GM06990 (cell line): ENCODE results near the gene ZNF140.

ENCODE experiments used
- DNase-seq: peaks from one replicate; pipeline ENCODE4 v3.0.0-alpha.2; 2011; ENCODE audit not compliant: insufficient read length; ENCODE audit errors: extremely low read depth
- H3K27me3 ChIP-seq: replicated peaks from 2 replicates; pipeline ENCODE4 v1.6.0; 2011; ENCODE audit warnings: low read length; ENCODE audit not compliant: control insufficient read depth, insufficient read depth
- H3K36me3 ChIP-seq: 2 replicates; pipeline ENCODE4 v1.5.1; 2011; ENCODE audit warnings: low read length; ENCODE audit not compliant: control insufficient read depth, insufficient read depth
- H3K4me3 ChIP-seq: replicated peaks from 2 replicates; pipeline ENCODE4 v1.5.1; 2011; ENCODE audit warnings: low read depth, mild to moderate bottlenecking, control low read depth, low read length
- TF ChIP-seq, protein P1 (sequence below): IDR thresholded peaks from 2 replicates; pipeline ENCODE4 v1.5.1; 2011; ENCODE audit warnings: low read length, control low read depth, mild to moderate bottlenecking, inconsistent platforms; ENCODE audit not compliant: insufficient read depth, poor library complexity, severe bottlenecking

ZNF140 gene

GRCh38 chr12:133081159-133081780 is 547 bp downstream of the ZNF140 start:
- peak; percentile 16 for DNase-seq
- Histone ChIP-seq H3K27me3 (no peaks in the 10 kb centered on the region), H3K4me3 (peak overlapping the region; percentile 79), H3K36me3 (peaks cover 8% of the 10 kb centered on the region)
- TF ChIP-seq, protein P1, sequence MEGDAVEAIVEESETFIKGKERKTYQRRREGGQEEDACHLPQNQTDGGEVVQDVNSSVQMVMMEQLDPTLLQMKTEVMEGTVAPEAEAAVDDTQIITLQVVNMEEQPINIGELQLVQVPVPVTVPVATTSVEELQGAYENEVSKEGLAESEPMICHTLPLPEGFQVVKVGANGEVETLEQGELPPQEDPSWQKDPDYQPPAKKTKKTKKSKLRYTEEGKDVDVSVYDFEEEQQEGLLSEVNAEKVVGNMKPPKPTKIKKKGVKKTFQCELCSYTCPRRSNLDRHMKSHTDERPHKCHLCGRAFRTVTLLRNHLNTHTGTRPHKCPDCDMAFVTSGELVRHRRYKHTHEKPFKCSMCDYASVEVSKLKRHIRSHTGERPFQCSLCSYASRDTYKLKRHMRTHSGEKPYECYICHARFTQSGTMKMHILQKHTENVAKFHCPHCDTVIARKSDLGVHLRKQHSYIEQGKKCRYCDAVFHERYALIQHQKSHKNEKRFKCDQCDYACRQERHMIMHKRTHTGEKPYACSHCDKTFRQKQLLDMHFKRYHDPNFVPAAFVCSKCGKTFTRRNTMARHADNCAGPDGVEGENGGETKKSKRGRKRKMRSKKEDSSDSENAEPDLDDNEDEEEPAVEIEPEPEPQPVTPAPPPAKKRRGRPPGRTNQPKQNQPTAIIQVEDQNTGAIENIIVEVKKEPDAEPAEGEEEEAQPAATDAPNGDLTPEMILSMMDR: no peak

- TF ChIP-seq, protein P1: no peak
- peaks cover 8% of the 10 kb centered on the region for H3K36me3 ChIP-seq
- DNase-seq: no peak
- no peak overlapping the region for H3K4me3 ChIP-seq
- no peaks in the 10 kb centered on the region for H3K27me3 ChIP-seq
Observed at GRCh38 chr12:133083345-133083744, 2.6 kb downstream of the ZNF140 start.

GRCh38 chr12:133105620-133106019 is 24.9 kb downstream of the ZNF140 start:
- no peak for DNase-seq
- Histone ChIP-seq H3K36me3 (peaks cover 5% of the 10 kb centered on the region; the same call in 1 of the 2 replicates), H3K27me3 (no peaks in the 10 kb centered on the region), H3K4me3 (no peak overlapping the region)
- TF ChIP-seq, protein P1: no peak

- TF ChIP-seq, protein P1: no peak
- H3K27me3 ChIP-seq: no peaks in the 10 kb centered on the region
- H3K36me3 ChIP-seq: peaks cover 5% of the 10 kb centered on the region; the same call in 1 of the 2 replicates
- H3K4me3 ChIP-seq: no peak overlapping the region
- DNase-seq: no peak
Observed at GRCh38 chr12:133106253-133106652, 25.5 kb downstream of the ZNF140 start.

- Histone ChIP-seq H3K27me3 (no peaks in the 10 kb centered on the region), H3K36me3 (peaks cover 5% of the 10 kb centered on the region; the same call in 1 of the 2 replicates), H3K4me3 (no peak overlapping the region)
- TF ChIP-seq, protein P1: no peak
- DNase-seq: no peak
Observed at GRCh38 chr12:133107121-133107520, 26.4 kb downstream of the ZNF140 start.

DNA sequence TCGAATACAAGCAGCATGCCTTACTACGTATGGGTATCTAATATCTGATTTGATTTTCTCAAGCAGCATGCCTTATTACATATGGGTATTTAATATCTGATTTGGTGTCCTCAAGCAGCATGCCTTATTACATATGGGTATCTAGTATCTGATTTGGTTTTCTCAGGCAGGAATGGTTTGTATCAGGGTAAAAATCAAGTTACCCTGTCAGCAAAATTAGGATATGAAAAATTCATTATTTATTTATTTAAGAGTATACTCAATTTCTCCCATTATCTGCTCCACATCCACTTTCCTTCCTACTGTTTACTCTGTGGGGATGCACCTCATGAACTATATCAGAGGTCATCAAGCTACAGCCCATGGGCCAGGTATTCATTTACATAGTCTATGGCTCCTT is 27.4 kb downstream of the ZNF140 start:
- no peak for DNase-seq
- TF ChIP-seq, protein P1: no peak
- Histone ChIP-seq H3K36me3 (peaks cover 5% of the 10 kb centered on the region; the same call in 1 of the 2 replicates), H3K27me3 (no peaks in the 10 kb centered on the region), H3K4me3 (no peak overlapping the region)
